Measurements from ENCODE around the gene BCL2L13.

DNA sequence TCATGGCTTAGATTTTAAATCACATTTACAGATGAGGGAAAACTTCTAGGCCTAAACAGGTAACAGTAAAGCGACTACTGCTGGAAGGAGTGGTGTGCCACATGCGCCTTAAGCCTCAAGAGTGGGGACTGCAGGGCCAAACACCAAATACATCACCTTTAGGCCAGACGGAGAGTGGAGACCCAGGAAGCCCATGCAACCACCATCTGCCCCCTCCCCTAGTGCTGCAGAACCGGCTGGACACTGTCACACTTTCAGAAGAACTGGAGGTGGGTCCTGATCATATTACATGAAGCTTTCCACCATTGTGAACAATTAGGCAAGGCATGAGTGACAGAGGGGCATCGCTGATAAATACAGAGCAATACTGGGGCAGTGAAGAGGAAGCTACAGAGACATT is 46.4 kb upstream of the BCL2L13 start:
- TF ChIP-seq, protein P1, sequence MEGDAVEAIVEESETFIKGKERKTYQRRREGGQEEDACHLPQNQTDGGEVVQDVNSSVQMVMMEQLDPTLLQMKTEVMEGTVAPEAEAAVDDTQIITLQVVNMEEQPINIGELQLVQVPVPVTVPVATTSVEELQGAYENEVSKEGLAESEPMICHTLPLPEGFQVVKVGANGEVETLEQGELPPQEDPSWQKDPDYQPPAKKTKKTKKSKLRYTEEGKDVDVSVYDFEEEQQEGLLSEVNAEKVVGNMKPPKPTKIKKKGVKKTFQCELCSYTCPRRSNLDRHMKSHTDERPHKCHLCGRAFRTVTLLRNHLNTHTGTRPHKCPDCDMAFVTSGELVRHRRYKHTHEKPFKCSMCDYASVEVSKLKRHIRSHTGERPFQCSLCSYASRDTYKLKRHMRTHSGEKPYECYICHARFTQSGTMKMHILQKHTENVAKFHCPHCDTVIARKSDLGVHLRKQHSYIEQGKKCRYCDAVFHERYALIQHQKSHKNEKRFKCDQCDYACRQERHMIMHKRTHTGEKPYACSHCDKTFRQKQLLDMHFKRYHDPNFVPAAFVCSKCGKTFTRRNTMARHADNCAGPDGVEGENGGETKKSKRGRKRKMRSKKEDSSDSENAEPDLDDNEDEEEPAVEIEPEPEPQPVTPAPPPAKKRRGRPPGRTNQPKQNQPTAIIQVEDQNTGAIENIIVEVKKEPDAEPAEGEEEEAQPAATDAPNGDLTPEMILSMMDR (IDR thresholded peaks at IDR 0.05) = no peak
- TF ChIP-seq POLR2A (IDR thresholded peaks at IDR 0.05) (no peak), EP300 (IDR thresholded peaks at IDR 0.05) (no peak), POLR2AphosphoS5 (IDR thresholded peaks at IDR 0.05) (no peak)
